ENCODE data around the gene BLVRB.
"Not testable (repeated sequence)": the region's sequence is repeated elsewhere in the genome, so short reads cannot be mapped to it uniquely, and the experiment has no call there.

The BLVRB gene

DNA sequence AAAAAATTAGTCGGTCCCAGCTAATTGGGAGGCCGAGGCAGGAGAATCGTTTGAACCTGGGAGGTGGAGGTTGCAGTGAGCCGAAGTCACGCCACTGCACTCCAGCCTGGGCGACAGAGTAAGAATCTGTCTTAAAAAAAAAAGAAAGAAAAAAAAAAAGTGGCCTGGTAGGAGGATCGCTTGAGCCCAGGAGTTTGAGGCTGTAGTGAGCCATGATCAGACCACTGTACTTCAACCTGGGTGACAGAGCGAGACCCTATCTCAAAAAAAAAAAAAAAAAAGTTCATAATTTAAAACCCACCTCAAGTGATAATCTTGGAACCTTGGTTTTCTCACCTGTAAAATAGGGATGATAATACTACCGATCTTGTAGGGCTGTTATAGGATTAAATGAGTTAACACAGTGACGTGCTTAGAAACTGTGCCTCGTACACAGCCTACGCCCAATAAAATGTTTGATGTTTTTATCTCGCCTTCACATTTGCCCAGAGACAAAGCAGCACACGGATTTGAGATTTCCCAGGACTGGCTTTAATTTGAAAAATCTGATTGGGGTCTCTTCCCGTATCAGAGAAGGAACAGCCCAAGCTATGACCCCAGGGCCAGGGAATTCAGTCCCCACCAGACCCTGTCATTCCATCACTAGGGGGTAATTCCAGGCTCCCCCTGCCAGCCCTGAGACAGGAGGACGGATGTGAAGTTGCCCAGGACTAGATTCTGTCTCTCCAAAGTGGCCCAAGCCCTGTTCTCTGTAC, 43.4 kb downstream of the BLVRB start:
- DNase-seq: no peak

DNA sequence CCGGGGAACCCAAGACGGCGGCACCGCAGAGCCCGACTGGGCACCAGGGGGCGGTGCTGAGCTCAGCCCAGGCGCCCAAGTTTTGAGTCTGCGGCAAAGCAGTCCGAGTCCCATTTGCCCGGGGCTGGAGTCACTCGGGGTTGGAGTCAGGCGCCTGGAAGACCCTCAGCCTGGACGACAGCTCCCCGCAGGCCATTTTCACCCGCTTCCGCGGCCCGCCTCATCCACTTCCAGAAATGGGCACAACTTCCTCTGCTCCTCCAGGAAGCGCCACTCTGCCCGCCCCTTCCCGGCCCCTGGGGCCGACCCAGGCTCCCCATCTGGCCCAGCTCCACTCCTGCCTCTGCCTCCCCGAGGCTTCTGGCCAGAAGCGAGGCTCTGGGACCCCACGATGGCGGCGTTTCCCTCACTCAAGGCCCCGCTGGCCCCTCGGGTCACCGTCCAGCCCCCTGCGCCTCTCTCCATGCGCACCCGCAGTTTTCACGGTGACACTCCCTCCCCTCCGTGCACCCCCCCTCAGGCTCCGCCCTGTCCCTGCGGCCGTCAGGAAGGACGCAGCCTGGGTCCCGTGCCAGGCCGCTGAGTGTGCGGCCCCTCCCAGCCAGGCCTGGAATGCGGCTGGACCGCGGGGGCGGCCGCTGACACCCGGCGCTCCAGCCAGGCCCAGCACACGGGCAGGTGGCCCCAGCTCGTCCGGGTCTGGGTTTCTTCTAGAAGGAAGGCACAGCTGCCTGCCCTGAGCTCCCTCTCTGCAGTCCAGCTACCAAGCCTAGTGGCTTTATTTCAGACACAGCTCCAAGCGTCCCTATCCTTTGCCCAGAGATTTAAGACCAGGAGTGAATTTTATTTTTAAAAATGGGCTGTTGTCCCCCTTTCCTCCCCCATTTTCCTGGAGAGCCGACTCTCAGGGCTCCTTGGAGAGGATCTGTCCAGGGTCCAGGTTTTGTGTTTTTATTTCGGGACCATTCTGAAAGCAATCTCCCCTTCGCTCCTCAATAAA, 44.5 kb downstream of the BLVRB start:
- peak; percentile 43 for DNase-seq

DNA sequence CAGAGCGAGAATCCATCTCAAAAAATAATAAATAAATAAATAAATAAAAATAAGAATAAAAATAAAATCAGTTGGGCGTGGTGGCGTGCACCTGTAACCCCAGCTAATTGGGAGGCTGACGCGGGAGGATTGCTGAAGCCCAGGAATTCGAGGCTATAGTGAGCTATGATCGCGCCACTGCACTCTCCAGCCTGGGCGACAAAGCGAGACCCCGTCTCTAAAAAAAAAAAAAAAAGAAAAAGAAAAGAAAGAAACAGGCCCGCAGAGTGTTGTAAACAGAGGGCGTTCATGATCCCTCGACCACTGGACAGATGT, 45.1 kb downstream of the BLVRB start:
- DNase-seq: no peak

DNA sequence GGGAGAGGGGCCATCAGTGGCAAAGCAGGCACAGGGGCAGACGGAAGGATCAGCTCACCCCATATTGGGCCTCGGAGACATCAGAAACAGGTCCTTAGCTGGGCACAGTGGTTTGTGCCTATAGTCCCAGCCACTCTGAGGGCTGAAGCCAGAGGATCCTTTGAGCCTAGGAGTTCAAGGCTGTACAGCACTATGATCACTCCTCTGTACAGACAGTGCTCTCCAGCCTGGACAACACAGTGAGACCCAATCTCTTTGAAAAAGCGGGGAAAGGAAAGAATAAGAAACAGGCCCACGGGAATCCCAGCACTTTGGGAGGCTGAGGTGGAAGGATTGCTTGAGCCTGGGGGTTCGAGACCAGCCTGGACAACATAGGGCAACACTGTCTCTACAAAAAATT, 45.8 kb downstream of the BLVRB start:
- no peak for DNase-seq

DNA sequence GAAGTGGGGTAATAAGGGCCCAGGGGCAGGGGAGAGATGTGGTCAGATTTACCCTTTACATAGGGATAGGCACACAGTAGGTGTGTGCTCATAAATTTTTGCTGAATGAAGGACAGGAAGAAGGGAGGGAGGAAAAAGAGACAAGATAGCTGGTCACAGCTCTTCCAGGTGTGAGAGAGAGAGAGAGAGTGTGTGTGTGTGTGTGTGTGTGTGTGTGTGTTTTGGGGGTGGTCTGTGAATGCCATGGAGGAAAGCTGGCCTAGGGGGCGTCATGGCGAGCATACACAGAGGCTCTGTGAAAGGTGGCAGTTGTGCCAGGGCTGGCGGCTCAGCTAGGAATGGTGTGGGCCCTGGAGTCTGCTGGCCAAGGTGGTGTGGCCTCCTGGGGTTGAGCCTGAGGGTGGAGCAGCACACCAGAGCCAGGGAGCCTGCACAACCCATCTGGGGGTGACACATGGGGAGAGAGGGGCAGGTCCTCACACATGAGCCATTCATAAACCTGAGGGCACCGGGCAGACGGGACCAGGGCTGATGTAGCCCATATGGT, 46.4 kb downstream of the BLVRB start:
- DNase-seq: no peak

DNA sequence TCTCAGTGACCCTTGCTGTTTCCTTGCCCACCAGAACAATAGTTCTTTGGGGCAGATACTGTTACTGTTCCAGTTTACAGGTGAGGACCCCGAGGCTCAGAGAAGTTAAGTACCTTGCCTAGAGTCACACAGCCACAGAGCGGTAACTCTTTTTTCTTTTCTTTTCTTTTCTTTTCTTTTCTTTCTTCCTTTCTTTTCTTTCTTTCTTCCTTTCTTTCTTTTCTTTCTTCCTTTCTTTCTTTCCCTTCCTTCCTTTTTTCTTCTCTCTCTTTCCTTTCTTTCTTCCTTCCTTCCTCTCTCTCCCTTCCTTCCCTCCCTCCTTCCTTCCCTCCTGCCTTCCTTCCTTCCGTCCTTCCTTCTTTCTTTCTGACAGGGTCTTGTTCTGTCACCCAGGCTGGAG, 47.5 kb downstream of the BLVRB start:
- no peak for DNase-seq

DNA sequence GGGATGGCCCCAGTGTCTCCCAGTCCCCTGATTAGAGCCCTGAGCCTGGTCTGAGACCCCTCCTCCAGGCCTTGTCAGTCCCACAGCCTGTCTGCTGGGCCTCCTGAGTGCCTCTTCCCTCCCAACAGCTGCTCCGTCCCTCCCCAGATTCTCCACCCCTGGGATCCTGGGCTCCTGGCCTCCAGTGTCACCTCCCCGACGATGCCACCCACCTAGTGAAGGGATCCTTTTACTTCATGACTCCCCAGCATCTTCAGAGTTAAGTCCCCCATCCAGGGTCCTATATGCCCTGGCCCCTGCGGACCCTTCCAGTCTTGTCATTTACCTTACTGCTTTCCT, 47.9 kb downstream of the BLVRB start:
- DNase-seq: no peak

DNA sequence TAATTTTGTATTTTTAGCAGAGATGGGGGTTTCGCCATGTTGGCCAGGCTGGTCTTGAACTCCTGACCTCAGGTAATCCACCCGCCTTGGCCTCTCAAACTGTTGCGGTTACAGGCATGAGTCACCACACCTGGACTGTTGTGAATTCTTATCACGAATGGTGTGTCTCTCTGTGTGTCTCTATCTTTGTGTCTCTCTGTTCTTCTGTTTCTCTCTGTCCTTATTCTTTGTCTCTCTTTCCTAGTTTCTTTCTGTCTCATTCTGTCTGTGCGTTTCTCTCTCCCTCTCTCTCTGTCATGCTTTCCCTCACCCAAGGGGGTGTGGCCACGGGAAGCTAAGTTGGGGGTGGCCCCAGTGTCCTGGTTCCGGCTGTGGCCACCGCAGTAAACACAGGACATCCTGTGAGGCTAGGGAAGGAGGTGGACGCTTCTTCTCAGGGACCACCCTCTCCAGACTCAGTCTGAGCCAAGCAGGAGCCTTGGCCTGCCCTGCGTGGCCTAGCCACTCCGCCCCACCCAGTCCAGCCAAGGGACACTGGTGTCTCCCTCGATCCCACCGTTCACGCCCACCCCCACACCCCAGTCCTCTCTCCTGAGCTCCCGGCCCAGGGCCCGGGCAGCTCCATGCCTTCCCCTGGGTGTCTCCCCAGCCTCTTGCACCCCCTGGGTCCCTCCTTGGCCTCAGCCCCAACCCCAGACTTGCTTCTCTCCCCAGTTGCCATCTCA, 48.5 kb downstream of the BLVRB start:
- DNase-seq: no peak

DNA sequence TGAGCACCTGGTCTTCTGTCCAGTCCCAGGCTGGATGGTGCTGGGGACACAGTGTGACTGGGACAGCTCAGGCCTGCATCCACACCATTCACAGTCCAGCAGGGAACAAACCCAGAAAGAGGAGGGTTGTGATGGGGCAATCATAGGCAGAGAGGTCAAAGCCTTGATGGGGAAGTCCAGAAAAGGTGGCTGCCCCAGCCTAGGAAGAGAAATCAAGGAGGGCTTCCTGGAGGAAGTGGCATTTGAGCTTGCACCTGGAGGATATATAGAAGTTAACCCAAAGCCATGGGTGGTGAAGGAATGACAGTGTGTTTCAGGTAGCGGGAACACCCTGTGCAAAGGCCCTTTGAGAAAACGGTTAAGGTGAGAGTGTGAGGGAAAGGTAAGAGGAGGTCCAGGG, 49.8 kb downstream of the BLVRB start:
- no peak for DNase-seq

DNA sequence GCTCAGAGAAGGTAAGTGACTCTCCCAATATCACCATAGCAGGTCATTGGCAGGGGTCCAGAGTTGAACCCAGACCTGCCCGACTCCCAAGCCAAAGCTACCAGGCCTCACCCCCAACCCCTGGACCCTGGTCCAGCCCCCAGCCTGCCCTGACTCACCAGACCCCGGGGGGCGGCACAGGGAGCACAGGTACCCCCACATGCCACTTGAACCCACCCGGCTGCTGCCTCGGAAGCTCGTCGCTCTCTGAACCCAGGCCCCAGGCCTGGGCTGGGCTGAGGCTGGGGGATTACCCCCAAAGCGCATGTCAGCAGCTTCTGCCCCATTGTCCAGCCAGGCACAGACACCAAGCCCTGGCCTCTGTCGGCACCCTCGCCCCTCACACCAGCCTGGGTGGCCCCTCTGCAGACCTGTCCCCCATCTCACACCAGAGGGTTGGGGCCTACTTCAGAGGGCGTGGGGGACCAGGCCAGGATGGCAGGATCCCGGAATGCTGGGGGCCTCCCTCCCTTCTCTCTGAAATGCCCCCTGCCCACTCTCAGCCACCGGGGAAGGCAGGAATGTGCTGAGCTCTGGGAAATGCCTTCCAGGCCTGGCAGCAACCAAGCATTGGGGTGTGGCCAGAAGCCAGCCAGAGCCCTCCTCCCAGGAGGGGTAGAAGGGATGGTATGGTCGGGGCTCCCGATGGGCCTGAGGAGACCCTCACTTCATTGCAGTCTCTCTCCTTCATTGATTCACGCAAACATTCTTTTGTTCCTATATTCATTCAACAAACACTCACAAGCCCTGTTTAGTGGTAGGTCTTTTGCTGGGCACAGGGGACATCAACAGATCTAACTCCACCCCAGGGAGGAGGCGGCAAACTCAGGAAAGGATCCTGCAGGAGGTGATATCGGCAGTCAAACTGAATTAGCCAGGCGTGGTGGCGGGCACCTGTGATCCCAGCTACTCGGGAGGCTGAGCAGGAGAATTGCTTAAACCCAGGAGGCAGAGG, 50.7 kb downstream of the BLVRB start:
- no peak for DNase-seq

DNA sequence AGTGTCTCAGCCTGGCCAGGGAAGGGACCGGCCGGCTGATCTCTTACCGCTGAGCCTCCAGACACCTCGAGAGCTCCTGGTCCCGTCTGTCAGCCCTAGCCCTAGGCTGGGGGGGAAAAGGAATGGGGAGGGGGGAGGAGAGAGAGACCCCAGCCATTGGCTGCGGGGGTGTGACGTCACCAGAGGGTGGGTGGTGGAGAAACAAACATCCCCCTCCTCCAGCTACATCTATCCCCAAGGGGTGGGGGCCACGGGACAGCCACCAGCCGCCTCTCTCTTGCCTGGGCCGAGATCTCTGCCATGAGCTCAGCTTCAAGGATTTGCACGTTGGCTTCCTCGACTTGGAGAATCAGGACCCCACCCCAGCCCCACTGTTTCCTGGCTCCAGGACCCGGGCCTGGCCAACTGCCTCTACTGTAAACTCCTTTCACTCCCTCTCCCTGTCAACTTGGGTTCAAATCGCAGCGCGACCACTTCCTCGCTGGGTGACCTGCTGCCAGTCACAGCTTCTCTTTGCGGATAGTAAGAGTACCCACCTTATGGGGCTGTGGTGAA, 52.2 kb downstream of the BLVRB start, which contains the start of gene PRX:
PRX (minus strand) TSS at position 88 of the 555 bp plus-strand sequence. CDS start 5,446 bp downstream, outside the sequence.
- DNase-seq: no peak

DNA sequence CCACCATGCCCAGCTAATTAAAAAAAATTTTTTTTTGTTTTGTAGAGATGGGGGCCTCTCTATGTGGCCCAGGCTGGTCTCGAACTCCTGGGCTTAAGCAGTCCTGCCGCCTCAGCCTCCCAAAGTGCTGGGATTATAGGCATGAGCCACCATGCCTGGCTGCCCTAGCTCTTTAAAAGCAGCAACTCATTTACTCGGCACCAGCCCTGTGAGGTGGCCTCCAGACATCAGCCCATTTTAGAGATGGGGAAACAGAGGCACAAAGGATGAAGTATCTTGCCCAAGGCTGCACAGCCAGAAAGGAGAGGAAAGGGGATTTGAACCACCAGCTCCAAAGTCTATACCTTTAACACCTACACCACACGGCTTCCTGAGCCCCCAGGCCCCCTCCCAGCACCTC, 52.7 kb downstream of the BLVRB start:
- no peak for DNase-seq

DNA sequence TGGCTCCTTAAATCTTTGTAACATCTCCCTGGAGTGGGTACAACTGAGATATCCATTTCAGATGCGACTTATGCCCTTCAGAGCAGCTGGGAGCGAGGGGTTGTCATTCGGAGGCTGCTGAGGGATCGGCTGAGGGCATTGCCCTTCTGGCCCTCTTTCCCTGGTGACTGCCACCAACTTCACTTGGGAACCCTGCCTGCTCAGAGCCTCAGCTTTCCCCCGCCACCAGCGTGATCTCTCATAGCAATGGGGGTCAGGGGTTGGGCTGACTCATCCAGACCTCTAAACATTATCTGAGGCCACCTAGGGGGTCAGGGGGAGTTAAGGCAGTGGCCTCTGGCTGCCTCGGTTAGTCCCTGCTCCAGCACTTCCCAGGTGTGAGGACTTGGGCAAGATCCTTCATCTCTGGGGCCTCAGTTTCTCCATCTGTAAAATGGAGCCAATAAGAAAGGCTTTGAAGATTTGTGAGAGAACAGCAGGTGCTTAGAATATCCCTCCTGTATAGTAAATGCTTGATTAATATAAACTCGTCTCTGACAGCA, 53.5 kb downstream of the BLVRB start:
- DNase-seq: no peak

DNA sequence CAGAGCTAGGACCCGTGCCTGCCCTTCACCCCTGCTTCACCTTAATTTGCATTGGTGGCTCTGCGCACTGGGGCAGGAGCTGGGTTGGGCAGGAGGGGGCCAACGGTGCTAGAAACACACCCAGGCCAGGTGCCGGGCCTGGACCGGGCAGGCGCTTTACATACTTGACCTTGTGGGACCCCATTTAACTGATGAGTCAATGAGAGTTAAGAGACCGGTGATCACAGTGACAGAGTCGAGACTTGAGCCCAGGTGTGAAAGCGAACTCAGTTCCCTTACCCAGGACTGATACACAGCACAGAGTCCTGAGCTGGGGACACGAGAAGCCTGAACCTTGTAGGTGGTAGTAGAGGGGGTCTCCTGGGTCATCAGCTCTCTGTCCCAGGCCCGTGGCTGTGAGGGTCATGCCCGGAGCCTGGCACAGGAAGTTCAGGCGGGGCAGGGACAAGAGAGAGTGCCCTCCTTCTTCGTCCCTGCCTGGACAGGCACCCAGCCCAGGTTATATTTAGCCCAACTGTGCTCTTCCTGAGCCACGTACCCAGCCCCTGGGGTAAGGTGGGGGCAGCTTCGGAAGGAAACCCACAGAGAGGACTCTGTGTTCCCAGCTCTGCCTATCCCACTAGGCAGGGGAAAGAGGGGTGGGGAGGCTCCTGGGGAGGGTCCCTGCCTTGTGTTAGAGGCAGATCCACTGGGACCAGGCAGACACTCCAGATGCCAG, 54.3 kb downstream of the BLVRB start:
- DNase-seq: no peak

DNA sequence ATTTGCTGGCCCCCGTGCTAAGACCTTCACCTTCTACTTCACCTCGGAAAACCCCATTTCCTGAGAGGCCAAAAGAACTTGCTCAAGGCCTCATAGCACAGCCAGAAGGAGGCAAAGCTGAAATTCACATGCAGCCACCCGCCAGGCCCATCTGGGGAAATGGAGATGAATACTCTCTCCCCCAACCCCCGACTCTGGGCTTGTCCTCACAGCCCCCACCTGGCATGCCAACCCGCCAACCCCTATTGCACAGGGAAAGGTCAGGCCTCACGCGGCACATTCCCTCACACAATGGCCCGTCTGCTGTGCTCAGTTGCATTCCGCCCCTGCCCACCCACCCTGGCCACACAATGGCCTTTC, 55.5 kb downstream of the BLVRB start:
- no peak for DNase-seq

DNA sequence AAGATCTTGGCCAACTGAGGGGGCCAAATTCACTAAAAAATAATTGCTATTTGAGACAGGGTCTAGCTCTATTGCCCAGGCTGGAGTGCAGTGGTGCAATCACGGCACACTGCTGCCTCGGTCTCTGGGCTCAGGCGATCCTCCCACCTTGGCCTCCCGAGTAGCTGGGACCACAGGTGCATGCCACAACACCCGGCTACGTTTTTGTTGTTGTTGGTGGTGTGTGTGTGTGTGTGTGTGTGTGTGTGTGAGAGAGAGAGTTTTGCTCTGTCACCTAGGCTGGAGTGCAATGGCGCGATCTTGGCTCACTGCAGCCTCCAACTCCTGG, 57.0 kb downstream of the BLVRB start:
- not testable (repeated sequence) for DNase-seq

DNA sequence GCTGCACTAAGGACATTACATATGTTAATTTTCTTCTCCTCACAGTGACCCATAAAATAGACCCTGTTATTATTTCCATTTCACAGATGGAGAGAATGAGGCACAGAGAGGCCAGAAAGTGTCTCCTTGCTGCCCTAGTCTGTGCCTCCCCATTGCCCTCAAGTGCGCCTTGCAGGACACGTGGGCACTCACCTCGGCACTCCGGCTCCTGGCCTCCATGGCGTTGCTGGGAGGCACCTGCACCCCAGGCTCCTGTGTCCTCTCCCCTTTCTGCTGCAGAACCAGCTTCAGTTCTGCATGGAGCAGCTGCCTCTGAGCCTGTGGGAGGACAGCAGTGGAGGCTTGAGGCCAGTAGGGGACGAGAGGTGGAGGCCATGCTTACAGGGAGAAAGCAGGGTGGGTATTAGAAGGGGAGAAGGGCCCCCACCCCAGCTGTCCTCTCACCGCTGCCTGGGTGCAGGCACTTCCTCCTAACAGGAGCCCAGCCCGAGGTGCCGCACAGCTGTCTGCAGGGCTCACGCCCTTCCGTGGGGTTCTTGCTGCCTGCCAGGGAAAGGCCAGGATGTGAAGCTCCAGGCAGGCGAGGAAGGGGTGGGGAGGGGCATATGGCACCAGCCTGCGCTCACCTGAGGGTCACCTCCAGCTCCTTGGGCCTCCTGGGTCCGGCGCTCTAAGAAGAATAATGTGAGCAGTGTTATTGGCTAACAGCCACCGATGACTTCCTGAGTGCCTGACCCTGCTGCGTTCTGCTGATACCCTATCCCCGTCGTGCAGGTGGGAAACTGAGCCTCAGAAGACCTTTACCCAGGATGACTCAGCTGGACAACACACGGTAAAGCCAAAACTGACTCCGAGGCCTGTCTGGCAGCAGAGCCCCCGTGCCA, 57.6 kb downstream of the BLVRB start:
- DNase-seq: no peak

DNA sequence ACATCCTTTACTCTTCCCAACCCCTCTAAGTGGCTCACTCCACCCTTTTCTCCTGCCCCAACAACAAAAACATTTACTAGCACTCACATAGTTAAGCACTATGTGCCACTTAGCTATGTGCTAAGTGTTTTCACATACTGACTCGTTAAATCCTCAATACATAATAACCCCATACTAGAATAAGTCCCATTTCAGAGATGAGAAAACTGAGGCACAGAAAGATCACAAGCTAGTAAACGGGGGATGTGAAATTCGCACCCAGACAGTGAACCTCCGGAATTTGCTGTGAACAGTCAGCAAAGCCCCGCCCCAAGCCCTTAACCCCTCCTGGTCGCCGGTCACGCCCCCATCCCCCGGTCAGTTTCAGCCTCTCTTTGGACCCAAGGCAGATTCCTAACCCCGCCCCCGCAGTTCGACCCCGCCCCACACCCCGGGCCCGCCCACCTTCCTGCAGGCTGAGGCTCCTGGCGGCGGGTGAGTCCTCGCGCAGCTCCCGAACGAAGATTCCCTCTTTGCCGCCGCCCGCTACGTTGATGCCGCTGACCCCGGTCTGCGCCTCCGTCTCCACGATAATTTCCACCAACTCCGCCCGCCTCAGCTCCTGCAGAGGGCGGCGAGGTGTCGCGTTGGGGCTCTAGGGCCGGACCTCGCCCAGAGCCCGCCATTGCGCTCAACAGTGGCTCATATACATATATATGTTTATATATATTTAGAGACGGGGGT, 62.1 kb downstream of the BLVRB start:
- DNase-seq: peak; percentile 19

DNA sequence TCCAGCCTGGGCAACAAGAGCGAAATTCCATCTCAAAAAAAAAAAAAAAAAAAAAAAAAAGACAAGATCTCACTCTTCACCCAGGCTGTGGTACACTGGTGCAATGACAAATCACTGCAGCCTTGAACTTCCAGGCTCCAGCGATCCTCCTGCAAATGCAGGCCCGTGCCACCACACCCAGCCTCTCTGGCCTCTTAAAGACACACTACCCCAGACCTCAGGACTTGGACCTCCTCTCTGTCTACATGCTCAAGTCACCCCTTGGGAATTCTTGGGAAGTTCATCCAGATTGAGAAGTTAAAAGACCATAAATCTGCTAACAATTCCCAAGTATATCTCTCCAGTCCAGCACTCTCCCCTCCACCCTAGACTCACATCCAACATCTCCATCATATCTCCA, 65.0 kb downstream of the BLVRB start:
- no peak for DNase-seq

Measured in NCI-H1694 treated with DMSO at 0.1 percent for 48 hours (cell line).